Tibial nerve (tissue), 4 donors: ENCODE measurements around the gene HOXB5.

Experiments
- EP300 ChIP-seq, 2 donors: sonication (generic); formaldehyde crosslinking; IDR thresholded peaks; one replicate each; pipeline ENCODE4 v1.6.1; 2017; ENCODE audit warnings: antibody characterized with exemption in 2 of 2, mild to moderate bottlenecking in 1 of 2
- POLR2A ChIP-seq, 2 donors: fragments of 450-650 bp; IDR thresholded peaks; one replicate each; pipeline ENCODE4 v1.6.1; 2017; ENCODE audit warnings: antibody characterized with exemption in 2 of 2, mild to moderate bottlenecking in 2 of 2, moderate library complexity in 2 of 2
- TF ChIP-seq, protein P1 (sequence below), 5 experiments: fragments of 200-600 bp in 3 of 5; fragments of 450-650 bp in 2 of 5; sonication (generic) in 3 of 5; IDR thresholded peaks; one replicate each; pipeline ENCODE4 v1.5.1; 2016 to 2019; ENCODE audit warnings: antibody characterized with exemption in 5 of 5, mild to moderate bottlenecking in 3 of 5, moderate library complexity in 2 of 5

DNA sequence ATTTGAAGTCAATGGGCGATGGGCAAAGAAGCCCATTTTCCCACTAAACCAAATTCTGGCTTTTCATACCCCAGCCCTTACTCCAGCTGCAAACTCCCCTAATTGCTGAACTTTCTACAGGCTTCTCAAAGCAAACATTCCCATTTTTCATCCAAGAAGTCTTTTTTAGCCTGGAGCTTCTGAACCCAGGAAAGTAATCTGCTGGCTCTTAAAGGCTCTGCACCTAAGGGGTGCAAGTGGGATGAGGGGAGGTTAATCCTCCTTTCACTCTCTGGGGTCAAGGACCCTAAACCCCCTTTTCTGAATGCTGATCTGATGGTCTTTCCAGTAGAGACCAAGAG, 14.9 kb upstream of the HOXB5 start:
- TF ChIP-seq, protein P1, sequence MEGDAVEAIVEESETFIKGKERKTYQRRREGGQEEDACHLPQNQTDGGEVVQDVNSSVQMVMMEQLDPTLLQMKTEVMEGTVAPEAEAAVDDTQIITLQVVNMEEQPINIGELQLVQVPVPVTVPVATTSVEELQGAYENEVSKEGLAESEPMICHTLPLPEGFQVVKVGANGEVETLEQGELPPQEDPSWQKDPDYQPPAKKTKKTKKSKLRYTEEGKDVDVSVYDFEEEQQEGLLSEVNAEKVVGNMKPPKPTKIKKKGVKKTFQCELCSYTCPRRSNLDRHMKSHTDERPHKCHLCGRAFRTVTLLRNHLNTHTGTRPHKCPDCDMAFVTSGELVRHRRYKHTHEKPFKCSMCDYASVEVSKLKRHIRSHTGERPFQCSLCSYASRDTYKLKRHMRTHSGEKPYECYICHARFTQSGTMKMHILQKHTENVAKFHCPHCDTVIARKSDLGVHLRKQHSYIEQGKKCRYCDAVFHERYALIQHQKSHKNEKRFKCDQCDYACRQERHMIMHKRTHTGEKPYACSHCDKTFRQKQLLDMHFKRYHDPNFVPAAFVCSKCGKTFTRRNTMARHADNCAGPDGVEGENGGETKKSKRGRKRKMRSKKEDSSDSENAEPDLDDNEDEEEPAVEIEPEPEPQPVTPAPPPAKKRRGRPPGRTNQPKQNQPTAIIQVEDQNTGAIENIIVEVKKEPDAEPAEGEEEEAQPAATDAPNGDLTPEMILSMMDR (IDR thresholded peaks at IDR 0.05) = no peak
- TF ChIP-seq POLR2A (IDR thresholded peaks at IDR 0.05) = no peak
- TF ChIP-seq EP300 (IDR thresholded peaks at IDR 0.05) = no peak
